DMS153 (cell line): ENCODE measurements around the gene AMZ1.

ENCODE experiments used
- DNase-seq: peaks from one replicate; lab custom pipeline; 2025; lab: John Stamatoyannopoulos, UW

Gene AMZ1

GRCh38 chr7:2687881-2688318 lies at the start of gene AMZ1:
AMZ1 (plus strand) TSS chr7:2688202; CDS start chr7:2700452, 12,250 bp downstream.
- DNase-seq: no peak

GRCh38 chr7:2638224-2638991 lies 49.6 kb upstream of the AMZ1 start:
- no peak for DNase-seq

GRCh38 chr7:2639181-2639681 lies 48.8 kb upstream of the AMZ1 start:
- no peak for DNase-seq

- no peak for DNase-seq
These were observed 48.1 kb upstream of the AMZ1 start for GRCh38 chr7:2639695-2640481.

GRCh38 chr7:2640482-2640830 lies 47.5 kb upstream of the AMZ1 start:
- DNase-seq: no peak

GRCh38 chr7:2640846-2641316 lies 47.1 kb upstream of the AMZ1 start:
- no peak for DNase-seq

GRCh38 chr7:2641406-2642393 lies 46.3 kb upstream of the AMZ1 start:
- DNase-seq: no peak

- no peak for DNase-seq
These were observed 44.4 kb upstream of the AMZ1 start for GRCh38 chr7:2643386-2644219.

- no peak for DNase-seq
These were observed 43.8 kb upstream of the AMZ1 start for GRCh38 chr7:2644220-2644561.

- DNase-seq: no peak
These were observed 43.3 kb upstream of the AMZ1 start for GRCh38 chr7:2644562-2645273.

- no peak for DNase-seq
These were observed 42.6 kb upstream of the AMZ1 start for GRCh38 chr7:2645274-2645868.

- DNase-seq: no peak
These were observed 41.7 kb upstream of the AMZ1 start for GRCh38 chr7:2646336-2646679.

GRCh38 chr7:2646680-2647571 lies 41.1 kb upstream of the AMZ1 start:
- no peak for DNase-seq

GRCh38 chr7:2647594-2648172 lies 40.3 kb upstream of the AMZ1 start:
- no peak for DNase-seq

GRCh38 chr7:2649139-2649838 lies 38.7 kb upstream of the AMZ1 start:
- no peak for DNase-seq

GRCh38 chr7:2649991-2650390 lies 38.0 kb upstream of the AMZ1 start:
- DNase-seq: no peak

- no peak for DNase-seq
These were observed 37.6 kb upstream of the AMZ1 start for GRCh38 chr7:2650451-2650850.

GRCh38 chr7:2651336-2651735 lies 36.7 kb upstream of the AMZ1 start:
- DNase-seq: no peak
